GM10847 (cell line): ENCODE data around the gene RENBP.
A peak's percentile ranks its signal among the peaks of the same experiment; 100 is the strongest.

ENCODE experiments used
- POLR2A ChIP-seq: IDR thresholded peaks from 2 replicates; pipeline ENCODE4 v1.6.1; 2011; ENCODE audit not compliant: insufficient read length; ENCODE audit errors: extremely low read depth

RENBP gene

DNA sequence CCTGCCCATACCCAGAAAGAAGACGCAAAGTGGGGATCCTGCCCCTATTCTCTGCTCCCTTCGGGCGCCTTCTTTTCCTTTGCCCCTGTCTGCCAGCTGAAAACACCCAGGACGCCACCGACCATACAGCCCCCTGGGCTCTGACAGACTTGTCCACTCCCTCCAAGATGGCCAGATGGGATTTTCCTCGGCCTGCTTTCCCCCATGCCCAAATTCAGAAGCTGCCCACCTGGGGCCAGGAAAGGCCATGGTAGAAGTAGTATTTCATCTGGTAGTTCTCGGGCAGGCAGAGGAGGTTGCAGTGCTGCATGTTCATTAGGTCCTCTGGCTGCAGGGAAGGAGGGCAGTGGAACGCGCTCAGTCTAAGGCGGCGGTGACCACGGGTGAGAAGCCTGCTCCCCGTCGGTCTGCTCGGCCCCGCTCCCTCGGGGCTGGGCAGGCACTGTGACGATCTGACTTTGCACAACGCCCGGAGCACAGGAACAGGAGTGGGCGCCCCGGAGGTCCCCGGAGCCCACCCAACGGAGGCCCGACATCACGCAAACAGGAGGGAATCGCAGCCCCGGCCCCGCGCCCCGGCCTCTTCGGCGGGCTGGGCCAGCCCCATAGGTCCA lies 10.2 kb downstream of the RENBP start:
- TF ChIP-seq POLR2A, result no peak

DNA sequence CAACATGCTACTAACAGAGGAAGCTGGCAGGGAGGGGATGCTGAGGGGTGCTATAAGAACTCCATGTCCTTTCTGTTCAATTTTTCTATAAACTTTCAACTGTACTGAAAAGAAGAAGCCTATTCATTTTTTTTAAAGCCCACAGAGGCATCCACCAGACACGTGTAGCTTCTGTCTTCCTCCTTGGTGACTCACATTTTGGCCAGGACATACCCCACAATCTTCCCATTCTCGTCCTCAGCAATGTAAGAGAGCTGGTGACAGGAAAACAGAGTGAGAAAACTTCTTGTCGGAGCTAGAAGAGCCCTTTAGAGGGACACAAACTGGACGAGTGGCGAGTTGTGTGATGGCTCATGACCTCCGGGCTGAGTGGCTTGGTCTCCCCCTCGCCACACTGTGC lies 10.7 kb downstream of the RENBP start:
- no peak for TF ChIP-seq POLR2A

DNA sequence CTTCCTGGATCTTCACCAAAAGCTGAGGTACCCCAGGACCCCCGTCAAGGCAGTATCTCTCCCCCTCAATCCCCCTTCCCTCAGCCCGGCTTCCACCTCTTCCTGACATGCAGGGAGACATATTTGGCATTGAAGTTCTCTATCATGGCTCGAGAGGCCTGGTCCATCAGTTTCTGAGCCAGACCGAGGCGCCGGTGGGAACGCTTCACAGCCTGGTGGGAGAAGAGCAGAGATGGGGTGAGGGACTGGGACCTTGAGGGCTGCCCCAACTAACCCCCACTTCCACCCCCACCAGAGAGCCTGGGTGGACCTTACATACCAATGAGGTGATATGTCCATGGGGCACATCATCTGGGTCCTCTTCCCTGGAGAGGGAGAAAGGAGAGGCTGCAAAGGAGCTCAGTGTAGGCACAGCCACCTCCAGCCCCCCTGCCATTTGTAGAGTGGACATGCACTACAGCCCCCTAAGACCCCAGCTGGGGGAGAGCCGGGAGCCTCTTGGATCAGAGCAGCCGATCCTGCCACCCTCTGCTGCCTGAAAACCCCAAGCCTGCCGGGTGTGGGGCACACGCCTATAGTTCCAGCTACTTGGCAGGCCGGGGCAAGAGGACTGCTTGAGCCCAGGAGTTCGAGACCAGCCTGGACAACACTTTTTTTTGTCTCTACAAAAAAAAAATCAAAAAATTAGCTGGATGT lies 12.1 kb downstream of the RENBP start:
- TF ChIP-seq POLR2A, result no peak

DNA sequence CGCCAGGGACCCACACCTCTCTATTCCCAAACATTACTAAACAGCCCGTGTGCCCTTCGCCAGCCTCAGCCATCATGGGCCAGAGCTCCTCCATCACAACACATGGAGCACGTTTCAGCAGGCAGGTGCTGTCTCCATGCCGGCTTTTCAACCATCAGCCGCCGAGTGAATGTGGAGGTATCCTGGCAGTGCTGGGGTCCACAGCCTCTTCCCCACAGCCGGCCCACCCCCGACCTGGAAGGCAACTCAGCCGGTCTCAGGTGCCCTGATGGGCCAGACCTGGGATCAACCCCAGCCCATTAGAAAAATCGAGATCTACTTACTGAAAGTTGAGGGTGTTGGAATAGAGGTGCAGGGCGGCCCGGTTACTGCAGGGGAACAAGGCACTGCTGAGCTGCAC lies 12.7 kb downstream of the RENBP start:
- no peak for TF ChIP-seq POLR2A

DNA sequence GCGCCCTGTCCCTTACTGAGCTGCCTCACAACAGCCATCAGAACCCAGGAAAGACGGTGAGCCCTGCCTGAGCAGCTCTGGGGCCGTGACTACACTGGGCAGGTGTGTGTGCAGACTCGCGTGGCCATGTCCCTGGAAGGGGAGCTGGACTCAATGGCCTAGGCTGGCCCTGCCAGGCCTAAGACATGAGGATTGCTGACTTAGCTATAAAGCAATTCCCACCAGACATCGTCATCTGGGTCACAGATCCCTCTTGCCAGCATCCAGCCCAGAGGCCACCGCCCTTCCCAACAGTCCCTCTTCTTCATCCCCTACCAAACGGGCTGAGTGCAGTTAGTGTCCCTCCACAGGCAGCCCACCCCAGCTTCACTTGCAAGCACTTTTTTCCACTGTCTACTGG lies 13.3 kb downstream of the RENBP start:
- TF ChIP-seq POLR2A, result no peak

DNA sequence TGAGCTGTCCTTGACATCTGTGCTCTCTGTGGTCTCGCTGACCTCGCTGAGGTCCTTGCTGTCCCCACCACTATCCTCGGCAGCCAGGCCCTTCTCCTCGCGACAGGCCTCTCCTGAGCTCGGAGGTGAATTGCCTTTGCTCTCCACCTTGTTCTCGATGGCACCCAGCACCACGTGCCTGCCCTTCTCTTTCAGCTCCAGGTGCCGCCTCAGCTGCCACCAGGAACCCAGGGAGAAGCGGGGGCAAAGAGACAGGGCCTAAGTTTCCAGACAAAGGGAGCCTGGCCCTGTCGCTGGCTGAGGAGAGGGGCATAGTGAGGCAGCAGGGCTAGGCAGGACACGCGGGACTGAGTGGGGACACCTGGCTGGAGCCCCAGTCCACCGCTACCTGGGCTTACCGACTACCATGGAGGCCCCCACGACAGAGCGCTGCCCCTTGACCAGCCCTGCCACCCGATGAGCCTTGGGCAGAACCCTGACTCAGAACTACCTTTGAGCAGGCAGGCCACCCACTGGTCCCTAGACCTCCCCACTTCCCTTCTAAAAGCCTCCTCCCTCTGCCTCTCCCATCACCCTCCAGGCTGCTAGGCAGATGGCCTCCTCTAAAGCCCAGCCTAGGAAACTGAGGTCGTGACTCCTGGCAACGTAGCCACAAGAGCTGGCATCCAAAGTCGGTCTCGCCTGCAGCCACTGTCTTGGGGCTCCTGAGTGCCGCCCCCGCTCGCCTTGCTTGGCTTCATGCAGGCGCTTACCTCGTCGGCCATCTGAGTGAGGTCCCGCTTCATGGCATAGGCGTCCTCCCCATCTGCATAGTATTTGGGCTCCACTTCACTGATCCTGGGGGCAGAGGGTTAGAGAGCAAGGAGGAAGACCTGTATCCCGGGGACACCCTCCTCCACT lies 14.2 kb downstream of the RENBP start:
- no peak for TF ChIP-seq POLR2A

DNA sequence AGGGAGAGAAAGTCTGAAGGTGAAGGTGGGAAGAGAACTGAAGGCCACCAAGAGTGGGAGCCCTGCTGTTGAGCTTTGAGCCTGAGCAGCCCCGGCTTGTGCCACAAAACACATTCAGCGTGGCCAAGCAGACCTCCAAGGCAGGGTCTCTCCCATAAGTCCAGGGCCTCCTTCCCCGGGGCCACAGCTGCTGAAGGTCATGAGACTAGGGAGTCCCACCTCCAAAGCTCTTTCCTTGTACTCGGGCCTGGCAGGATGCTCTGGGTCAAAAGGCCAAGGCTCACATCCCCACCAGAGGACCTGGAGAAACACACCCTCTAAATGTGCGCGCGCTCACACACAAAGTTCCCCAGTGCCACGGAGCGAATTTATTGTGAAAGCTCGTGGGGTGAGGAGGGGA lies 14.9 kb downstream of the RENBP start:
- TF ChIP-seq POLR2A, result no peak

DNA sequence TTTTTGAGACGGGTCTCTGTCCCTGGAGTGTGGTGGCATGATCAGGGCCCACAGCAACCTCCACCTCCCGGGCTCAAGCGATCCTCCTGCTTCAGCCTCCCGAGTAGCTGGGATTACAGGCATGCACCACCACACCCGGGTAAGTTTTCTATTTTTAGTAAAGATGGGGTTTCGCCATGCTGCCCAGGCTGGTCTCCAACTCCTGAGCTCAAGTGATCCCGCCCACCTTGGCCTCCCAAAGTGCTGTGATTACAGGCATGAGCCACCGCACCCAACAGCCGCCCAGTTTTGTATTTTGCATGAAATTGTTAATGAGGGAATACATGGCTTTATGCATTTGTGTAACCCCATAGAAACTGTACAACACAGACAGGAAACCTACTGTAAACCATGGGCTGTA lies 15.6 kb downstream of the RENBP start:
- no peak for TF ChIP-seq POLR2A

DNA sequence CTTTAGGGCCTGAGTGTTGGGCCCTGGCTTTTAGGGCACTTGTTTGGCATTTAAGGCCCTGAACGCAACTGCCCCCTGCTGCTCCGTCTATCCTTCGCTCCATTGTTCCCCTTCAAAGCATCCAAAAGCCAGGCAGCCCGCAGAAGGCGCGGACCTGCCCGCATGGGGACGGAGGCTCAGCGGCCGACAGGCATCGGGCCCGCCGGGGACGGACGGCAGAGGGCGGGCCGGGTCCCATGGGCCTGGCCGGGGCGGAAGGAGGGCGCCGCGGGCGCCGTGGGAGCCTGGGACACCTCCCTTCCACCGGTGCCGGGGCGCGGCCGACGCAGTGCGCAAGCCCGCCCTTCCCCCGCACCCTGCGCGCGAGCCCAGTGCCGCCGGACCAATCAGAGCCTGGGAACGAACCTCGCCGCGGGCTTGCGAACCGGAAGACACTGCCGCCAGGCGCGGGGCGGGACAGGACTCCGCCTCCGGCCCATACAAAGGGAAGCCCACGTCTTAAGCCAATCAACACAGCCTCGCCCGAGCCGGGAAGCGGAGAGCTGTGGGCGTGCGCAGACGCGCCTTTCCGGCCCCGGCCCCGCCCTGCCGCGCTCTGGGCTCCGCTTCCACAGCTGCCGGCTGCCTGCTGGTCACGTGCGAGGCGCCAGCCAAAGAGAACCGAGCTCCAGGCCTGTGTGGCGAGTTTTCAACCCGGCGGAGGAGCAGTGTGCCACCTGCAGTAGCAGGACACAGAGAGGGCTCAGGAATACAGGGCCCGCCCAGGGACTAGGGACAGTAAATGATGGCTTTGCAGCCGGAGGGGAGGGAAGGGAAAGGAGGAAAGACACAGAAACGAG lies 16.3 kb downstream of the RENBP start:
- peak; percentile 53 for TF ChIP-seq POLR2A

DNA sequence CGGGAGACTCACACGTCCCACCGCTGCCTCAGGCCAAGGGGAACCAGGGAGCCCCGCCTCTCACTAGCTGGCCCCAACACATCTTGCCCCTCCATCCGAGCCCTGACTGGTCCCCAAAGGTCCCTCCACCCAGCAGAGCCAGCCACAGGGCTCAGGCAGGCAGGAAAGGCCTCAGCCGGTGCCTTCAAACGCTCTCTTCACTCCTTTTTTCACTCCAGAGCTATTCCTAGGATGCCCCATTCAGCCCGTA lies 16.8 kb downstream of the RENBP start:
- TF ChIP-seq POLR2A, result no peak

DNA sequence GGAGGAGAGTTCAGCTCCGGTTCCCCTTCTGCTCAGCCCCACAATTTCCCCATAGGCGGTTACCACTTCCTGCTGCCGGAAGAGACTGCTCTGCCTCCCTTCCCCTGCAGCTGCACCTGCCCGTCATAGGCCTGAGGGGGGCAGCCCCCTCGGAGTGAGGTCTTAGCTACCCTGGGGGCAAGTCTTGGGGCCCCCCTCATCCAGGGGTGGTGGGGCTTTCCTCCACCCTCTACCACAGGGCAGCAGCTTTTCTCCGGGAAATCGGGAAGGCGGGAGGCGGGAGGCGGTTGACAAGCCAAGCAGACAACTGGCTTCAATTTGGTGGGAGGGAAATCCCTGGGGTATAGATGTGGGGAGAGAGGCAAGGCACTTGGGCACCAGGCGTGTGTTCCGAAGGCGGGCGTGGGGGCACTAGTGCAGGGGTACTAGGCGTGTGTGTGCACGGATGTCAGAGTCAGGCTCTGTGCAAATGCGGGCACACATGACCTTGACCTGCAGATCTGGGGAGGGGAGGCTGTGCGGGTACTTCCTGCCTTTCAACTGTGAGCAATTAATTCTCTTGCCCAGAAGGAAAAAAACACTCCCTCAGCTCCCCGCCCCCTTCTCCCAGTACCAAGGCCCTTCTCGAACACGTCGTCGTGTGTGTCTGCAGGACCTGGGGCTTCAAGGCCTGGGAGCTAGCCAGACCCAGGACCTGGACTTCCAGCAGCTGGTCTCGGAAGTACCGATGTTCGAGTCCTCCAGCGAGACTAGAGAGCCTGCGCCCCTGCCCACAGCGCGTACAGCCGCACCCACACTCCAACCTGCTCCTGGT lies 17.4 kb downstream of the RENBP start:
- no peak for TF ChIP-seq POLR2A

DNA sequence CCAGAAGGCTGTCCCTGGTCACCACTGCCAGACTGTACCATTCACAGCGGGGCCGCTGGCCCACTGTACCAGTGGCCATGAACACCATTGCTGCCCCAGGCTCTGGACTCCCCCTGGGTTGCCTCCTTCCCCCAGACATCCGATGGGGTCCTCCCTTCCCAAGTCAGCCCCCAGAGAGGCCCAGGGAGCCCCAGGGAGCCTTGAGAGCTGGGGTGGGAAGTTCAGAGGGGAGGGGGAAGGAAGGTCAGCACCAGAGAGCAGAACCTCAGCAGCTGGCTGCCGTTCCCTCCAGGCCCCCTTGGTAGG lies 17.9 kb downstream of the RENBP start:
- TF ChIP-seq POLR2A, result no peak

DNA sequence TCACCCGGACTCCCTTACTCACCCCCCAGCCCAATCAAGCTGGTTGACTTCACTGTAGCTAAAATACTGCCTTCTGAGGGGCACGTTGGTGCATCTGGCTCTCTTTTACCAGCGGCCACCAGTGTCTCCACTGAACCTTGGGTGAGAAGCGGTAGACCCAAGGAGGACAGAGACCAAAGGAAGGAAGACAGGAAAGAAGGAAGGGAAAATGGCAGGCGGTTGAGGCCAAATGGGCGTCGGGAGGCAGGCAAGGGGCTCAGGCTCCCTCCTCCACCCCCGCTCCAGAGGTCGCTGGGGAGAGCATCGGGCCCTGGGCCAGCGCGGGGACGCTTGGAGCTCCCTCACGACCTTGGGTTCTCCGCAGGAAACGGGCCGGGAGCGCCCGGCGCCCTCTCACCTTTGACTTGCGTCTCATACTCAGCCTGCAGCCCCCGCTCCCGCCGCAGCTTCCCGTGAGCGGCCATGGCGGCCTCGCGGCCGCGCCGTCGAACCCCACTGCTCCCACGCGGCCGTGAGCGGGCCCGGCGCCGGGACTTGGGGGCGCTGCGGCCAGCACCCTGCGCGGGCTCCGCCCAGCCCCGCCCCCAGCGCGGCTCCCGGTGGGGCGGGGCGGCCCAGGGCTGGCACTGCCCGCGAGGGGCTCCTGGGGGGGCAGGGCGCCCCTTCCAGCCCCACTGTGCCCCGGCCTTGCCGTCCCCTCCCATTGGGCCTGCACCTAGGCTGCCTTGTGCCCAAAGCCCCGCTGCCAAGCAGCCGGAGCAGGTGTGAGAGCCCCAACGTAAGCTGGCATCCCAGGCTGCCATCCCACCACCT lies 18.5 kb downstream of the RENBP start, which contains the start of gene ARHGAP4:
Gene ARHGAP4 (minus strand): TSS at position 526 of the 813 bp plus-strand sequence. CDS start 62 bp downstream, at position 464.
- TF ChIP-seq POLR2A, result peak; percentile 37

DNA sequence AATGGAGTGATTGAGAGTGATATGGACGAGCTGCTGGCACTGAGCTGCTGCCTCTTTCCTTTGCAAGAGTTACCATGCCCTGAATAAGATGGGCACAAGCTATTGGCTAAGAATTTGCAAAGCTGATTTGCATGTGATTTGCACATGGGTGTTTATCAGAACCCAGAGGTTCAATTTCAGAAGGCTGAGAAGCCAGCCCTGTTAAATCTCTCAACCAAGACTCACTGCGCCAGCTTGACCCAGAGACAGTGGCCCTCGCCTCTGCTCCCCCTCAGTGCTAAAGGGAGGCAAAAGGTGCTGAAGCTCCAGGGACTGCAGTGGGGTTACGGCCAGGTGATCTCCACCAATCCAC lies 19.1 kb downstream of the RENBP start:
- TF ChIP-seq POLR2A, result peak; percentile 69
